ENCODE results near the gene HECTD2.
"Not testable (repeated sequence)": the region's sequence is repeated elsewhere in the genome, so short reads cannot be mapped to it uniquely, and the experiment has no call there.

HECTD2 gene

DNA sequence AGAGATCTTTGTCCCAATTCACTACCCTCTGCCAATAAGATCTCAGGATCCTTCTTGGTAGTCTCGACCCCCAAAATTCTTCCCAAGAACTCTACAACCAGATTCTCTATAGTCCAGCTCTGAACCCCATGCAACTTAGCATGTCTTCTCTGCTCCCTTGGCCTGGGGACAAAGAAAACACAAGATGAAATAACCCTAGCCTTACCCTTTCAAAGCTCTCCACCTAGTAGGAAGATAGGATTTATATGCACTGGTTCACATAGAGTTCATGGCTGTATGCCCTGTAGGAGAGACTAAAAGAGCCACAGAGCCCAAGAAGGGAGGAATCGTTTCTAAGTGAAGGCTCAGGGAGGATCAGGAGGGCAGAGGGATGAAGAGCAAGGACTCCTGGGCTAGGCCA is 126.6 kb downstream of the HECTD2 start:
- DNase-seq (ENCODE audit: low read depth in 2 of 2) = no peak

DNA sequence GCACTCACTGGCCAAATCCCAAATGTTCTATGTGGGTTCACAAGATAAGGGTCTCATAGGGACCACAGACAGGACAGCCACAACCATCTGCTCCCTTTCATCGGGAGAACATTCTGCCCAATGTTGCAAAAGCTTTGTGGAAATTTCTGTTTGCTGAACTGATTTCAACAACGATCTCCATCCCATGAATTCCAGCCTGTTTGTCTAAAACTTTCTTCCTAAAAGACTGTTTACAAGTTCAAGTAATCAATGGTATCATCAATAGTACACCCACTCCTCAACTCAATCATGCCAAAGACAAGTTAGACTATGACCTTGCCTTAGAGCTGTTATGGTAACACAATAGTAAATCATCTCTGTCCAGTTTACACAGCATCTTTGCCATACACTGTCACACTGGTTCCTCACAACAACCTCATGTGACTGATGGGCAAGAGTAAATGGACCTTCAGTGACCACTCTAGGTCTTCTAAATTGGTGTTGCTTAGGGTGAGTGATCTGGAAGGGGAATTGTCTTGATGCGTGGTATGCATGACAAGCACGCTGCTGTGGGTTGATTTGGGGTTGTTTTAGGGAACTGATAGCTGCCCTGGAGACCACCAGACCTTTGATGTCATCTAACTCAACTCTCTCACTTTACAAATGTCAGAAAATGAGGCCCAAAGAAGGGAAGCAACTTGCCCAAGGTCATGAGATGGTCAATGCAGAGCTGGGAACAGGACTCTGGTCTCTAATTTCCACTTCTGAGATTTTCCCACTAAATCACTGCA is 127.7 kb downstream of the HECTD2 start:
- DNase-seq (ENCODE audit: low read depth in 2 of 2) = no peak

DNA sequence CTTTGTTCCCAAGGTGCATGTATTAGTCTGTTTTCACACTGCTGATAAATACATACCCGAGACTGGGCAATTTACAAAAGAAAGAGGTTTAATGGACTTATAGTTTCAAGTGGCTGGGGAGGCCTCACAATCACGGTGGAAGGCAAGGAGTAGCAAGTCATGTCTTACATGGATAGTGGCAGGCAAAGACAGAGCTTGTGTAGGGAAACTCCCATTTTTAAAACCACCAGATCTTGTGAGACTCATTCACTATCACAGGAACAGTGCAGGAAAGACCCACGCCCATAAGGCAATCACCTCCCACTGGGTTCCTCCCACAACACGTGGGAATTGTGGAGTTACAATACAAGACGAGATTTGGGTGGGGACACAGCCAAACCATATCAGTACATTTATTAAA is 129.8 kb downstream of the HECTD2 start:
- DNase-seq (ENCODE audit: low read depth in 2 of 2) = no peak

DNA sequence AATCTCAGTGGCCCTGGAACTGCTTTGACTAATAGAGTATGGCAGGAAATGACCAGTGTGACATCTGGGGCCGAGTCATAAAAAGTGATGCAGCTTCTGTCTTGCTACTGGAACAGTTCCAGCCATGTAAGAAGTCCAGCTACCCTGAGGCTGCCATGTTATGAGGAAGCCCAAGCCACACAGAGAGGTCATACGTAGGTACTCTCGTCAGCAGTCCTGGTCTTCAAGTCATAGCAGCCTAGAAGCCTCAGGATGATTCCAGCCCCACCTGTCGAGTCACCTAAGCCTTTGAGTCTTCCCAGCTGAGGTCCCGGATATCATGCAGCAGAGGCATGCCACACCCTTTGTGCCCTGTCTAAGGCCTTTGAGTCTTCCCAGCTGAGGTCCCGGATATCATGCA is 130.6 kb downstream of the HECTD2 start:
- no peak for DNase-seq (ENCODE audit: low read depth in 2 of 2)

DNA sequence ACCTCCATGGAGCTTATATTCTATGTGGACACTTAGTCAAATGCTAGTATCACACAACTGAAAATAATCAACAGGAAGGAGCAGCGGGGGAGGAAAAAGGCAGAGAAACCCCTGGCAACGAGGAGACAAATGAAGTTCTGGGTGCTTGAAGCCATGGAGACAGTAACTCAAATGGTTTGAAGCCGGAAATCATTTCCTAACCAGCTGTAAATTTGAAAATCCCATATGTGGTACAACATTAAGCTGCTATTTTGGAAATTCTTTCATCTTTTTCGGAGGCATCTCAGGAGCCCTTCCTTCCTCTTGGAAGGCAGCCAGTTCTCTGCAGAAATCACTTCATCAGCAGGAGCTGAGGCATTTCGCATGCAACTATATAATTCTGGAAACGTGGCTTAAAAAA is 131.3 kb downstream of the HECTD2 start:
- DNase-seq (ENCODE audit: low read depth in 2 of 2) = no peak

DNA sequence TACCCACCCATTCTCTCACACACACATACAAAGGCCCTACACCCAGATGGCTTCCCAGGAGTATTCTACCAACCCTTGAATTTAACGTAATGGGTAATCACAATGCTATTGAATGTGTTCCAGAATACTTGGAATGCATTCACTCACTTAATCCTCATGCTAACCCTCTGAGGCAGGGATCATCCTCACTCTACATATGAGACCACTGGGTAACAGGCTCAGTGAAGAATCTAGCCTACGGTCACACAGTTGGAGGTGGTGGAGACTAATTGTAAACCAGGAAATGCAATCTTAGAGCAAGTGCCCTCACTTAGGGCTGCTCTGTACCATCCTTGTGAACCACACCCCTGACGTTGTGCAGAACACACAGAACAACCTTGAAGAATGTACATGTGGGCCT is 135.2 kb downstream of the HECTD2 start:
- DNase-seq (ENCODE audit: low read depth in 2 of 2) = no peak

DNA sequence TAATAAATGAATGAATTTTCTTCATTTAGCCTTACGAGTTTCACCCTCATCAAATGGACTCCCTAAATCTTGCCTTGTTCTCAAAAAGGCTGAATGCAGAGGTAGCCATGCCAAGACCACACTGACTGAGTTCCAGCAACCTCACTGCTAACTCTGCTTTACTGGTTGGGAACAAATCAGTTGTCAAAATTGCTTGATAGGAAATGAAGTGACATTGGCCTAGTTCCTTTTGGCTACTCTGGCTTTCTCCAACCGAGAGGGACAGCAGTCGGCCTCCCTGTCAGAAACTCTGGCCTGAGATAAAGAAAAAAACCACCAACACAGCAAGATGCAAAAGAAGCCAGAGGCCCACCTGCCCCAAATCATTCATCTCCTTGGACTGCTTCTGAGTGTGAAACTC is 135.7 kb downstream of the HECTD2 start:
- no peak for DNase-seq (ENCODE audit: low read depth in 2 of 2)

- no peak for DNase-seq (ENCODE audit: low read depth in 2 of 2)
Observed at GRCh38 chr10:91549262-91549661, 139.1 kb downstream of the HECTD2 start.

DNA sequence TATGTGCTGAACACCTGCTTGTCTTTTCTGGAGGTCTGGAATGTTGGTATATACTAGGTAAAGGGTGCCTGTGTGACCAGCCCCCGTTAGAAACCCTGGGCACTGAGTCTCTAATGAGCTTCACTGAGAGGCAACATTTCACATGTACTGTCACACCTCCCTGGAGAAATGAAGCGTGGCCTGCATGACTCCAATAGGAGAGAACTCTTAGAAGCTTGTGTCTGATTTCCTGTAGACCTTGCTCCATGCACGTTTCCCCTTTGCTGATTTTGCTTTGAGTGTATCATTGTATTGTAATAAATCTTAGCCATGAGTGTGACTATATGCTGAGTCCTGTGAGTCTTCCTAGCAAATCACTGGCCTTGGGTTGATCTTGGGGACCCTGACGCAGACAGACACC is 139.9 kb downstream of the HECTD2 start:
- DNase-seq (ENCODE audit: low read depth in 2 of 2) = no peak

- no peak for DNase-seq (ENCODE audit: low read depth in 2 of 2)
Observed at GRCh38 chr10:91551856-91552255, 141.7 kb downstream of the HECTD2 start.

GRCh38 chr10:91552274-91553095 is 142.3 kb downstream of the HECTD2 start:
- no peak for DNase-seq (ENCODE audit: low read depth in 2 of 2)

DNA sequence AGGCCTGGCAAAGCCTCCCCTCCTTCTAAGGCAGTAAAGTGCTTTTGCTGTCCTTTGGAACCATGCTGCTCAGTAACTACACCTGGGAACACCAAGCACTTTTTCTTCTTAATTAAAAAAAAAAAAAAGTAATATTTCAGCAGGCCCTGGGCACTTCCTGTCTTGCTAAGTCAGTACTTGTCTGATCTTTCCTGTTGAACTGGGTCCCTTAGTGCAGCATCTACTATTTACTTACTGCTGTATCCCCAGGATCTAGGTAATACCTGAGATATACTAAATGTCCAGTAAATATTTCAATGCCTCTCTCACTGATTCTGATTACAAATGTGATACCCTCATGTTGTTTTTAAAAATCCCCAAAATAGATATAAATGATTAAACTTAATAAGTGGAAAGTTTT is 145.3 kb downstream of the HECTD2 start:
- no peak for DNase-seq (ENCODE audit: low read depth in 2 of 2)

DNA sequence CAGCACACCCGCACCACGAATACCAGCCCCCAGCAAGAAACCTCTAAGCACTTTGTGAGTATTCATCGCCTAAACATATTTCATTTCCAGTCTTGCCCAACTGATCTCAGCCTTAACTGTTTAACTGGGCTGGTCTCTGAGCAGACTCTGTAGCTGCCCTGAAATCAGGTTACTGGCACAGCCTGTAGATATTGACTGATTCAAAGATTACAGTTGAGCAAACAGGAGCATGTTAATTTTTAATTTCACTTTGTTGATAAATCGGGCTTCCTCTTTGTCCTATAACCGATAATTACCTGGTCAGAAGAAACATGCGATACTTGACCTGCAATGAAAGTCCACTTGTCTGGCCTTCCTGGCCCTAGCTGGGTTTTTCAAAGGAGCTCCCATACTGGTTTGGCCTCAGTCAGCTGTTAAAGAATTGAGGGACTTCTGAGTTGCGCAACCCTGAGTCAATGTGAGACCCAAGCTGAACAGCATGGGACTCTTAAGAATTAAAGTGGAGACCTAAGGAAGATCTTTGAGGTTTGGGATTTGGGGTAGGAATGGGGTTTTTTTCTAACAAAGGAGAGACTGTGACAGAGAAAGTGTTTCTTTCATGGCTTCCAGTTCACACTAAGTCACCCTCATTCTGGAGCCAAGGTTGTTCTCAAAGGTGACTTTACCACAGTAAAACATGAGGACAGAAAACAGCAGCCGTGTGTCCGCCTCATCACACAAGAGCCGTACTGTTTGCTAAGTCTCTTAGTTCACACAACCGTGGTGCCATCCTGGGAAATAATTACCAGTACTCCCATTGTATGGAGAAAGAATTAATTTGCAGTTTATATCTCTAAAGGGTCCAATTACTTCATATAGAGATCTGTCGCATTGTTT is 146.8 kb downstream of the HECTD2 start:
- no peak for DNase-seq (ENCODE audit: low read depth in 2 of 2)

- no peak for DNase-seq (ENCODE audit: low read depth in 2 of 2)
Observed at GRCh38 chr10:91557651-91558111, 147.5 kb downstream of the HECTD2 start.

DNA sequence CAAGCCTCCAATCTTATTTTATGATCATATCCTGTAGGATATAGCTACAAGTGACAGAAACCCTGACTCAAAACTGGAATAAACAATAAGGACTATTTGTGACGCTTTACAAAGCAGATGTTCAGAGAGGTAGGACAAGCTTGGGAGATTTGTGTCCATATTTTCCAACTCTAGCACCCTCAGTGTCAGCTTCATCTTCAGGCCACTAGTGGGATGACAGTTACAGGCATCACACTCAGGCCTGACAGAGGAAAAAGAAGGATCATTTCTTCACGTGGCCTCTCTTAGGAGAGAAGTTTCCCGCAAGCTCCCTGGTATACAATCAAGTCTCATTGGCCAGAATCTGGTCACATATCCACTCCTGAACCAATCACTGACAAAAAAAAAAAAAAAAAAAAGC is 148.3 kb downstream of the HECTD2 start:
- no peak for DNase-seq (ENCODE audit: low read depth in 2 of 2)

- no peak for DNase-seq (ENCODE audit: low read depth in 2 of 2)
Observed at GRCh38 chr10:91559169-91559568, 149.0 kb downstream of the HECTD2 start.

- DNase-seq (ENCODE audit: low read depth in 2 of 2) = no peak
Observed at GRCh38 chr10:91559750-91560149, 149.6 kb downstream of the HECTD2 start.

- not testable (repeated sequence) for DNase-seq (ENCODE audit: low read depth in 2 of 2)
Observed at GRCh38 chr10:91560827-91561226, 150.7 kb downstream of the HECTD2 start.

GRCh38 chr10:91562839-91563581 is 152.9 kb downstream of the HECTD2 start:
- no peak for DNase-seq (ENCODE audit: low read depth in 2 of 2)

DNA sequence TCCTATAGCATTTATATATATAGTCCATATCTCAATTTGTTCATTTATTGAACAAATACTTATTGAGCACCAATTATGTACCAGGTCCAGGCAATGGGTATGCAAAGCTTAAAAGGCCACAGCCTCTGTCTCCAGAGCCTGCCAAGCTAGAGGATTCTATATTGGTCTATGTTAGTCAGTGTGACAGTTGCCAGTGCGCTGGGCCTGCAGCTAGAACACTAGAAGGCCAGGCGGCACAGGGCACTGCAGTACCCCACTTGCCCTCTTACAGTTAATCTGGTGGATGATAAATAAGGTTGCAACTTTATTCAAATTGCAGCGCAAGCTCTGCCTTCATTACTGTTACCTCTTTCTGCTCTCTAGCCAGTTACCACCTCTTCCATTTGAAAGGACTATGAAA is 153.9 kb downstream of the HECTD2 start:
- DNase-seq (ENCODE audit: low read depth in 2 of 2) = no peak
